Measurements from ENCODE around the gene APOBEC3G.
"Not testable (repeated sequence)": the region's sequence is repeated elsewhere in the genome, so short reads cannot be mapped to it uniquely, and the experiment has no call there.

APOBEC3G gene

GRCh38 chr22:39068033-39068785 is 8.9 kb upstream of the APOBEC3G start:
- DNase-seq = no peak

- no peak for DNase-seq
These were observed 6.9 kb upstream of the APOBEC3G start for GRCh38 chr22:39070186-39070585.

GRCh38 chr22:39072581-39072981 is 4.5 kb upstream of the APOBEC3G start:
- DNase-seq = not testable (repeated sequence)

- DNase-seq = no peak
These were observed 3.1 kb upstream of the APOBEC3G start for GRCh38 chr22:39073981-39074380.

GRCh38 chr22:39076155-39077025 is 685 bp upstream of the APOBEC3G start:
- DNase-seq = not testable (repeated sequence)

- DNase-seq = not testable (repeated sequence)
These were observed 837 bp downstream of the APOBEC3G start for GRCh38 chr22:39077912-39078311.

- no peak for DNase-seq
These were observed 1.3 kb downstream of the APOBEC3G start for GRCh38 chr22:39078329-39078728.

- DNase-seq = not testable (repeated sequence)
These were observed 2.1 kb downstream of the APOBEC3G start for GRCh38 chr22:39079054-39079637.

- DNase-seq = no peak
These were observed 3.1 kb downstream of the APOBEC3G start for GRCh38 chr22:39080052-39080762.

- DNase-seq = no peak
These were observed 3.9 kb downstream of the APOBEC3G start for GRCh38 chr22:39081016-39081415.

GRCh38 chr22:39081598-39081997 is 4.5 kb downstream of the APOBEC3G start:
- no peak for DNase-seq

- no peak for DNase-seq
These were observed 6.4 kb downstream of the APOBEC3G start for GRCh38 chr22:39083212-39084165.

- no peak for DNase-seq
These were observed 7.6 kb downstream of the APOBEC3G start for GRCh38 chr22:39084666-39085065.

- DNase-seq = no peak
These were observed 10.0 kb downstream of the APOBEC3G start for GRCh38 chr22:39087098-39087497.

GRCh38 chr22:39087881-39088684 is 11.0 kb downstream of the APOBEC3G start:
- peak; percentile 1 for DNase-seq

- DNase-seq = no peak
These were observed 11.6 kb downstream of the APOBEC3G start for GRCh38 chr22:39088685-39089032.

- DNase-seq = no peak
These were observed 12.9 kb downstream of the APOBEC3G start for GRCh38 chr22:39089928-39090327.

- no peak for DNase-seq
These were observed 13.5 kb downstream of the APOBEC3G start for GRCh38 chr22:39090426-39091064.

- no peak for DNase-seq
These were observed 14.3 kb downstream of the APOBEC3G start for GRCh38 chr22:39091126-39092081.

Measured in fibroblast of skin of right biceps (primary cell).